ENCODE results near the gene GLI1. TPM values are rescaled to one million over a fixed set of nuclear protein-coding genes. Genes with fewer than 3 reads are reported as not detected.
"Not testable (repeated sequence)": the region's sequence is repeated elsewhere in the genome, so short reads cannot be mapped to it uniquely, and the experiment has no call there.

GLI1 gene
- total RNA-seq, 6 experiments from 2014 or later: 0.16 to 0.74 (median 0.55) TPM

DNA sequence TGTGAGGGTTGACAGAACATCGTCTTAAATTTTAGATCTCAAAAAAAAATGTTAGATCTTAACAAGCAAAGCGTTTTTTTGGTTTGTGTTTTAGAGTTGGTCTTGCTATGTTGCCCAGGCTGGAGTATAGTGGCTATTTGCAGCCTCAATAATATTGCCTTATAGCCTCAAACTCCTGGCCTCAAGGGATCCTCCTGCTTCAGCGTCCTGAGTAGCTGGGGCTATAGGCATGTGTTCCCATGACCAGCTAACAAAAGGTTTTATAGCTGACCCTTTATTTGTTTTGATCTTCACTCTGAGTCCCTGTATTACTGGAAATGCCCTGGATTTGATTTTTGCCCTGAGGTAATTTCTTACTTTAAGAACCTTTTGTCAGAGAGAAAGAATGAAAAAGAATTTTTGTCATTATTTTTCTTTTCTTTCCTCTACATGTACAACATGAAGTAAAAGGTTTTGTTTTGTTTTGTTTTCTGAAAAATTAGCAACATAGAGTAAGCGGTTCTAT lies 19.8 kb upstream of the GLI1 start:
- 30% methylated on average over 4 of the region's 4 CpGs for WGBS (ENCODE audit: insufficient coverage, low coverage, low lambda C conversion rate, missing lambda C conversion rate)

GRCh38 chr12:57441393-57441792 lies 18.2 kb upstream of the GLI1 start:
- H3K27ac ChIP-seq; H3K9me3 ChIP-seq; H3K36me3 ChIP-seq; H3K27me3 ChIP-seq; H3K4me3 ChIP-seq; DNase-seq; intact Hi-C loops (cut with DNase I); ATAC-seq: not testable (repeated sequence)
- 100% methylated on average over 1 of the region's 2 CpGs for WGBS (ENCODE audit: insufficient coverage, low coverage, low lambda C conversion rate, missing lambda C conversion rate)
- H3K4me1 ChIP-seq: peaks cover 0 to 35% (median 6%) of the 10 kb centered on the region in 4 donors

More for the DNA sequence above, 19.8 kb upstream of the GLI1 start:
- no peak for TF ChIP-seq POLR2A (IDR thresholded peaks at IDR 0.05)
- TF ChIP-seq, protein P1, sequence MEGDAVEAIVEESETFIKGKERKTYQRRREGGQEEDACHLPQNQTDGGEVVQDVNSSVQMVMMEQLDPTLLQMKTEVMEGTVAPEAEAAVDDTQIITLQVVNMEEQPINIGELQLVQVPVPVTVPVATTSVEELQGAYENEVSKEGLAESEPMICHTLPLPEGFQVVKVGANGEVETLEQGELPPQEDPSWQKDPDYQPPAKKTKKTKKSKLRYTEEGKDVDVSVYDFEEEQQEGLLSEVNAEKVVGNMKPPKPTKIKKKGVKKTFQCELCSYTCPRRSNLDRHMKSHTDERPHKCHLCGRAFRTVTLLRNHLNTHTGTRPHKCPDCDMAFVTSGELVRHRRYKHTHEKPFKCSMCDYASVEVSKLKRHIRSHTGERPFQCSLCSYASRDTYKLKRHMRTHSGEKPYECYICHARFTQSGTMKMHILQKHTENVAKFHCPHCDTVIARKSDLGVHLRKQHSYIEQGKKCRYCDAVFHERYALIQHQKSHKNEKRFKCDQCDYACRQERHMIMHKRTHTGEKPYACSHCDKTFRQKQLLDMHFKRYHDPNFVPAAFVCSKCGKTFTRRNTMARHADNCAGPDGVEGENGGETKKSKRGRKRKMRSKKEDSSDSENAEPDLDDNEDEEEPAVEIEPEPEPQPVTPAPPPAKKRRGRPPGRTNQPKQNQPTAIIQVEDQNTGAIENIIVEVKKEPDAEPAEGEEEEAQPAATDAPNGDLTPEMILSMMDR (IDR thresholded peaks at IDR 0.05): no peak
- peaks cover 0 to 50% (median 6%) of the 10 kb centered on the region in 4 donors for H3K4me1 ChIP-seq
- peak overlapping the region; percentile 5 to 86 (median 31) for H3K27ac ChIP-seq
- intact Hi-C loops (cut with DNase I): no loop called here
- peak overlapping the region in 1 of 3 donors; percentile 74 for H3K4me3 ChIP-seq
- no peaks in the 10 kb centered on the region for H3K9me3 ChIP-seq
- peak in 1 of 4 donors; percentile 5 for ATAC-seq
- H3K27me3 ChIP-seq: no peaks in the 10 kb centered on the region
- no peaks in the 10 kb centered on the region for H3K36me3 ChIP-seq
- DNase-seq: no peak

DNA sequence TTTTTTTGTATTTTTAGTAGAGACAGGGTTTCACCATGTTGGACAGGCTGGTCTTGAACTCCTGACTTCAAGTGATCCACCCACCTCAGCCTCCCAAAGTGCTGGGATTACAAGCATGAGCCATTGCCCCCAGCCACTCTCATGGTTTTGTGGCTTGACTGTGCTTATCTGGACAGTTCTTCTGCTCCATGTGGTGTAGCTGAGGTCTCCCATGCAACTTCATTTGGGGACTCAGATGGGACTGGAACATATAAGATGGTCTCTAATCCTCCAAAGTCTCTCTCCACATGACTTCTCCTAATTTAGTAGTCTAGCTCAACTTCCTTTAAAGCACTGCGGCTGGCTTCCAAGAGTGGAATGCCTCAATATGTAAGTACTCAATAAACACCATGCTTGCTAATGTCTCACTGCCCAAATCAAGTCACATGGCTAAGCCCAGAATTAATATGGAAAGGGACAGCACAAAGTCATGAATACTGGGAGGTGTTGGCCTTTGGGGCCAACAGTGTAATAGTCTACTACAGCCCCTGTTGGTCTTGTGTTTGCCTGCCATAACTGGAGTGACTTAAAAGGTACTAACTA lies 17.6 kb upstream of the GLI1 start:
- no peak for DNase-seq
- TF ChIP-seq, protein P1 (IDR thresholded peaks at IDR 0.05): no peak
- no peak for TF ChIP-seq POLR2A (IDR thresholded peaks at IDR 0.05)
- H3K4me3 ChIP-seq: no peak overlapping the region
- H3K27ac ChIP-seq: no peak overlapping the region
- peaks cover 0 to 29% (median 6%) of the 10 kb centered on the region in 4 donors for H3K4me1 ChIP-seq
- intact Hi-C loops (cut with DNase I): no loop called here
- 100% methylated on average over 1 of the region's 1 CpG for WGBS (ENCODE audit: insufficient coverage, low coverage, low lambda C conversion rate, missing lambda C conversion rate)
- ATAC-seq: no peak
- H3K9me3 ChIP-seq: no peaks in the 10 kb centered on the region
- no peaks in the 10 kb centered on the region for H3K27me3 ChIP-seq
- H3K36me3 ChIP-seq: no peaks in the 10 kb centered on the region

DNA sequence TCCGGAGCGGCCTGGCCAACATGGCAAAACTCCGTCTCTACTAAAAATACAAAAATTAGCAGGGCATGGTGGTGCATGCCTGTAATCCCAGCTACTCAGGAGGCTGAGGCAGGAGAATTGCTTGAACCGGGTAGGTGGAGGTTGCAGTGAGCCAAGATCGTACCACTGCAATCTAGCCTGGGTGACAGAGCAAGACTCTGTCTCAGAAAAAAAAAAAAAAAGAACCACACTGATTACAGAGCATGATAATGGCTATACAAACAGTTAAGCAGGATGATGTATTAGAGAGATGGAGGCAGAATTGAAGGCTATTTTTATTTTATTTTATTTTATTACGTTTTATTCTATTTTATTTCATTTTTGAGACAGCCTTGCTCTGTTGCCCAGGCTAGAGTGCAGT lies 15.2 kb upstream of the GLI1 start:
- H3K4me3 ChIP-seq; H3K36me3 ChIP-seq; intact Hi-C loops (cut with DNase I); H3K9me3 ChIP-seq; DNase-seq; ATAC-seq; H3K27me3 ChIP-seq; H3K27ac ChIP-seq: not testable (repeated sequence)
- peaks cover 0 to 14% (median 2%) of the 10 kb centered on the region in 4 donors for H3K4me1 ChIP-seq
- 24% methylated on average over 3 of the region's 6 CpGs for WGBS (ENCODE audit: insufficient coverage, low coverage, low lambda C conversion rate, missing lambda C conversion rate)

DNA sequence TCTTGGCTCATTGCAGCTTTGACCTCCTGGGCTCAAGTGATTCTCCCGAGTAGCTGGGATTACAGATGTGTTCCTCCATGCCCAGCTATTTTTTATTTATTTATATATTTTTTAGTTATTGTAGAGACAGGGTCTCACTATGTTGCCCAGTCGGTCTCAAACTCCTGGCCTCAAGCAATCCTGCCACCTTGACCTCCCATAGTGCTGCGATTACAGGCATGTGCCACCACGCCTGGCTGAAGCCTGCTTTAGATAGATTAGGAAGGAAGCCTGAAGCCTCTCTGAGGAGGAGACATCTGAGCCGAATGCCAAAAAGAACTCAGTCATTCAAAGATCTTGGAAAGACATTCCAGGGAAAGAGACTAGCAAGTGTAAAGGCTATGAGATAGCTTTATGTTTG lies 14.8 kb upstream of the GLI1 start:
- ATAC-seq (no peak), DNase-seq (no peak)
- Histone ChIP-seq H3K36me3 (no peaks in the 10 kb centered on the region), H3K27ac (no peak overlapping the region), H3K9me3 (no peaks in the 10 kb centered on the region), H3K4me3 (no peak overlapping the region), H3K27me3 (no peaks in the 10 kb centered on the region), H3K4me1 (peaks cover 0 to 13% (median 4%) of the 10 kb centered on the region in 4 donors)
- 56% methylated on average over 5 of the region's 5 CpGs for WGBS (ENCODE audit: insufficient coverage, low coverage, low lambda C conversion rate, missing lambda C conversion rate)
- TF ChIP-seq POLR2A (IDR thresholded peaks at IDR 0.05): no peak
- TF ChIP-seq, protein P1 (IDR thresholded peaks at IDR 0.05): no peak
- intact Hi-C loops (cut with DNase I): no loop called here

Data from right lobe of liver (tissue), 6 donors.